Measurements from ENCODE around the gene FASN.

FASN gene

GRCh38 chr17:82063424-82064415 lies 34.3 kb downstream of the FASN start:
- TF ChIP-seq, protein P1, sequence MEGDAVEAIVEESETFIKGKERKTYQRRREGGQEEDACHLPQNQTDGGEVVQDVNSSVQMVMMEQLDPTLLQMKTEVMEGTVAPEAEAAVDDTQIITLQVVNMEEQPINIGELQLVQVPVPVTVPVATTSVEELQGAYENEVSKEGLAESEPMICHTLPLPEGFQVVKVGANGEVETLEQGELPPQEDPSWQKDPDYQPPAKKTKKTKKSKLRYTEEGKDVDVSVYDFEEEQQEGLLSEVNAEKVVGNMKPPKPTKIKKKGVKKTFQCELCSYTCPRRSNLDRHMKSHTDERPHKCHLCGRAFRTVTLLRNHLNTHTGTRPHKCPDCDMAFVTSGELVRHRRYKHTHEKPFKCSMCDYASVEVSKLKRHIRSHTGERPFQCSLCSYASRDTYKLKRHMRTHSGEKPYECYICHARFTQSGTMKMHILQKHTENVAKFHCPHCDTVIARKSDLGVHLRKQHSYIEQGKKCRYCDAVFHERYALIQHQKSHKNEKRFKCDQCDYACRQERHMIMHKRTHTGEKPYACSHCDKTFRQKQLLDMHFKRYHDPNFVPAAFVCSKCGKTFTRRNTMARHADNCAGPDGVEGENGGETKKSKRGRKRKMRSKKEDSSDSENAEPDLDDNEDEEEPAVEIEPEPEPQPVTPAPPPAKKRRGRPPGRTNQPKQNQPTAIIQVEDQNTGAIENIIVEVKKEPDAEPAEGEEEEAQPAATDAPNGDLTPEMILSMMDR (IDR thresholded peaks at IDR 0.05): no peak
- H3K79me2 ChIP-seq: no peaks in the 10 kb centered on the region
- H3K4me1 ChIP-seq: peaks cover 13% of the 10 kb centered on the region
- H2AFZ ChIP-seq: no peak overlapping the region
- no peaks in the 10 kb centered on the region for H3K36me3 ChIP-seq (ENCODE audit: control insufficient read depth, insufficient read depth, low read length)
- no peaks in the 10 kb centered on the region for H3K9me3 ChIP-seq (ENCODE audit: control insufficient read depth, low read length)
- H3K4me2 ChIP-seq (ENCODE audit: low read length): peak overlapping the region; percentile 91
- H3K27ac ChIP-seq: no peak overlapping the region
- H3K27me3 ChIP-seq (ENCODE audit: control insufficient read depth, insufficient read depth, low read length): no peaks in the 10 kb centered on the region
- no peak overlapping the region for H3K9ac ChIP-seq
- no peak overlapping the region for H3K4me3 ChIP-seq (ENCODE audit: low read depth, low read length)

DNA sequence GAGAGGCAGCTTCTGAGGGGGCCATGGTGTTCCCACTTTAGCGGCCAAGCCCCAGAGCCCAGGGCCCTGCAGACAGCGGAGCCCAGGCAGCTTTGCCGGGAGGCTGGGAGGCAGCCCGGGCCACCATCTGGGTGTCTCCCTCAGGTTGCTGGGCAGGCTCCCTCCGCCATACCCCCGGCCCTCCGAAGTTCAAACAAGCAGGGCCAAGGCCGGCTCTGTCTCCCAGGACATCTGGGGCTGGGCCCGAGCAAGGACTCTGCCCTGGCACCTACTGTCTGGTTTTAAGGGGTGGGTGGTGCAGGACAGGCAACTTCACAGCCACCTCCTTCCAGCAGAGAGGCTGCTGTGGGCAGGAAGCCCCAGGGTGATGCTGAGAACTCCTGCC lies 35.1 kb downstream of the FASN start:
- no peak overlapping the region for H3K4me2 ChIP-seq (ENCODE audit: low read length)
- H3K27ac ChIP-seq: no peak overlapping the region
- H3K27me3 ChIP-seq (ENCODE audit: control insufficient read depth, insufficient read depth, low read length): no peaks in the 10 kb centered on the region
- H2AFZ ChIP-seq: no peak overlapping the region
- H3K4me3 ChIP-seq (ENCODE audit: low read depth, low read length): no peak overlapping the region
- H3K9me3 ChIP-seq (ENCODE audit: control insufficient read depth, low read length): no peaks in the 10 kb centered on the region
- peaks cover 13% of the 10 kb centered on the region for H3K4me1 ChIP-seq
- H3K36me3 ChIP-seq (ENCODE audit: control insufficient read depth, insufficient read depth, low read length): no peaks in the 10 kb centered on the region
- no peaks in the 10 kb centered on the region for H3K79me2 ChIP-seq
- TF ChIP-seq, protein P1 (IDR thresholded peaks at IDR 0.05): no peak
- no peak overlapping the region for H3K9ac ChIP-seq

- no peaks in the 10 kb centered on the region for H3K79me2 ChIP-seq
- no peak overlapping the region for H3K9ac ChIP-seq
- no peaks in the 10 kb centered on the region for H3K9me3 ChIP-seq (ENCODE audit: control insufficient read depth, low read length)
- H3K27me3 ChIP-seq (ENCODE audit: control insufficient read depth, insufficient read depth, low read length): no peaks in the 10 kb centered on the region
- TF ChIP-seq, protein P1 (IDR thresholded peaks at IDR 0.05): no peak
- H3K4me1 ChIP-seq: peaks cover 13% of the 10 kb centered on the region
- H2AFZ ChIP-seq: no peak overlapping the region
- H3K4me3 ChIP-seq (ENCODE audit: low read depth, low read length): no peak overlapping the region
- H3K4me2 ChIP-seq (ENCODE audit: low read length): no peak overlapping the region
- H3K36me3 ChIP-seq (ENCODE audit: control insufficient read depth, insufficient read depth, low read length): no peaks in the 10 kb centered on the region
- H3K27ac ChIP-seq: no peak overlapping the region
Observed at GRCh38 chr17:82062076-82062983, 35.7 kb downstream of the FASN start.

DNA sequence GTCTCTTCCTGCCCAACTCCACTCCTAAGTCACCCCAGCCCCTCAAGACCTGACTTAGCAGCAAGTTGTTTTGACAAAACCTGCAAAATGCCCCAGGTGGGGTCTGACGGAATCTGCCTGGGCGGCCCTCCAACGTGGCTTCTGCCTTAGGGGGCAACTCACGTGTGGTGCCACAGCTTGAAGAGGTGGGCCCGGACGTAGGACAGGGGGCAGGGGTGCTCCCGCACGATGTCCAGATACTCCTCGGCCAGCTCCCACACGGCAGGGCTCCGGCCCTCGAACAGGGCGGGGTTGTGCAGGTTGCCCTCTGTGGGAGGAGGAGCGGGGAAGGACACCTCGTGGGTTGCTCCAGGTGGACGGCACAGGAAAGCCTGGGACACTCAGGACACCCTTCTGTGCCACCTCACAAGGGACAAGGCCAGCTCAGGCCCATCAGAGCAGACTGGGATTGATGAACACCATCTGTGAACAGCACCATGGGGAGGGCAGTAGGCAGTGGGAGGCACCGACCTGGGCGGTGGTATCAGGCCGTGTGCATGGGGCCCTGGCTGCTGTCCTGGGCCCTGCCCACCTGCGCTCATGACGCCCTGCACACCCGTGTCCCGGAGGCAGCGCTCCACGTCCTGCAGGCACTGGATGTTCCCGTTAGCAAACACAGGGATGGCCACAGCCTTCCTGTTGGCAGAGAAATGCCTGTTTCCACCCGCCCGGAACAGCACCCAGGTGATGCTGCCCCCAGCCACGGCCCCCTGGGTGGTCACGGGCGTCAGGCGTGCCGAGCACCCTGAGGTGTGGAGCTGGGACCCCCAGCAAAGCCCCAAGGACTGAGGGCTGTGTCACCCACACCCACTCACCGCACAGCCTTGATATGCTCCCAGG lies 36.8 kb downstream of the FASN start:
- Histone ChIP-seq H3K79me2 (no peaks in the 10 kb centered on the region), H3K27ac (no peak overlapping the region), H3K9me3 (ENCODE audit: control insufficient read depth, low read length) (no peaks in the 10 kb centered on the region), H3K9ac (no peak overlapping the region), H3K4me2 (ENCODE audit: low read length) (no peak overlapping the region), H3K27me3 (ENCODE audit: control insufficient read depth, insufficient read depth, low read length) (no peaks in the 10 kb centered on the region), H3K4me1 (peaks cover 10% of the 10 kb centered on the region), H2AFZ (no peak overlapping the region), H3K36me3 (ENCODE audit: control insufficient read depth, insufficient read depth, low read length) (no peaks in the 10 kb centered on the region), H3K4me3 (ENCODE audit: low read depth, low read length) (no peak overlapping the region)
- TF ChIP-seq, protein P1 (IDR thresholded peaks at IDR 0.05): no peak
